Lower leg skin (tissue), 4 donors: Measurements from ENCODE around the gene VRK3. TPM values are rescaled to one million over a fixed set of nuclear protein-coding genes. Genes with fewer than 3 reads are reported as not detected.
A peak's percentile ranks its signal among the peaks of the same experiment; 100 is the strongest.
"Not testable (repeated sequence)": the region's sequence is repeated elsewhere in the genome, so short reads cannot be mapped to it uniquely, and the experiment has no call there.

Source experiments
- DNase-seq, 2 donors: peaks; one replicate each; pipeline ENCODE4 v3.0.0-alpha.2; 2019; ENCODE audit warnings: low spot score in 2 of 2
- H3K4me3 ChIP-seq: fragments of 200-600 bp; sonication (generic); 2 replicates; pipeline ENCODE4 v1.5.1; 2017; ENCODE audit warnings: mild to moderate bottlenecking, low read depth; ENCODE audit not compliant: poor library complexity, severe bottlenecking
- POLR2A ChIP-seq, 2 donors: fragments of 450-650 bp; IDR thresholded peaks; one replicate each; pipeline ENCODE4 v1.6.1; 2016 to 2017; ENCODE audit warnings: antibody characterized with exemption in 2 of 2, mild to moderate bottlenecking in 1 of 2, moderate library complexity in 1 of 2
- WGBS, 2 donors: methylation state at CpG; one replicate each; pipeline ENCODE4 v1.1.5; 2018; 5-methylcytosine and 5-hydroxymethylcytosine counted together
- intact Hi-C: fragments of 100-400 bp; cut with DNase I; formaldehyde crosslinking; loops from one replicate; pipeline ENCODE4 v1.15.0; 2023; ENCODE audit warnings: low total_unique reads
- total RNA-seq, 4 donors: library from RNA; depleted of rRNA; stranded (reverse); fragments of >200 nt; gene quantifications; one replicate each; pipeline ENCODE4 v1.1.0, GENCODE V29; 2016
- TF ChIP-seq, protein P1 (sequence below), 3 donors: fragments of 450-650 bp; IDR thresholded peaks; one replicate each; pipeline ENCODE4 v1.5.1; 2016; ENCODE audit warnings: antibody characterized with exemption in 3 of 3, mild to moderate bottlenecking in 3 of 3, moderate library complexity in 2 of 3

VRK3 gene
- total RNA-seq, 4 donors from 2014 or later, result 16.6 to 56.4 (median 29.7) TPM

DNA sequence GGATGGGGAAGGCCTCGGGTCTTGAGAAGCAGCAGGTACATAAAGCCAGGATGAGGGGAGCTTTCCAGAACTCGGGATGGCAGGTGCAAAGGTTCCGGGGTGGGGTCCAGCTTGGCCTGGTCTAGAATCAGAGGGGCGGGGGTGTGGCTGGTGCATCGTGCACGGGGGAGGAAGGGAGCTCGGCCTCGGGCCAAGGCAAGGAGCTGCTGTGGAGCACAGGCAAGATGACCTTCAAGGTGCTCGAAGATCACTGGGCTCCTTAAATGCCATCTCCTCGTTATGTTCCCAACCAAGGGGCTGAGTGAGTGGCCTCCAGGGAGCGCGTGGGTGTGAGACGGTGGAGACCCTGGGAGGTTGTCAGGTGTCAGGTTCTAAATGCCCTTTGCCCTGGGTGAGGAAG lies 48.1 kb downstream of the VRK3 start:
- no peak for DNase-seq
- TF ChIP-seq, protein P1, sequence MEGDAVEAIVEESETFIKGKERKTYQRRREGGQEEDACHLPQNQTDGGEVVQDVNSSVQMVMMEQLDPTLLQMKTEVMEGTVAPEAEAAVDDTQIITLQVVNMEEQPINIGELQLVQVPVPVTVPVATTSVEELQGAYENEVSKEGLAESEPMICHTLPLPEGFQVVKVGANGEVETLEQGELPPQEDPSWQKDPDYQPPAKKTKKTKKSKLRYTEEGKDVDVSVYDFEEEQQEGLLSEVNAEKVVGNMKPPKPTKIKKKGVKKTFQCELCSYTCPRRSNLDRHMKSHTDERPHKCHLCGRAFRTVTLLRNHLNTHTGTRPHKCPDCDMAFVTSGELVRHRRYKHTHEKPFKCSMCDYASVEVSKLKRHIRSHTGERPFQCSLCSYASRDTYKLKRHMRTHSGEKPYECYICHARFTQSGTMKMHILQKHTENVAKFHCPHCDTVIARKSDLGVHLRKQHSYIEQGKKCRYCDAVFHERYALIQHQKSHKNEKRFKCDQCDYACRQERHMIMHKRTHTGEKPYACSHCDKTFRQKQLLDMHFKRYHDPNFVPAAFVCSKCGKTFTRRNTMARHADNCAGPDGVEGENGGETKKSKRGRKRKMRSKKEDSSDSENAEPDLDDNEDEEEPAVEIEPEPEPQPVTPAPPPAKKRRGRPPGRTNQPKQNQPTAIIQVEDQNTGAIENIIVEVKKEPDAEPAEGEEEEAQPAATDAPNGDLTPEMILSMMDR (IDR thresholded peaks at IDR 0.05), result no peak
- no peak for TF ChIP-seq POLR2A (IDR thresholded peaks at IDR 0.05)
- 88 to 91% methylated on average over 13 of the region's 13 CpGs for WGBS, 2 donors
- H3K4me3 ChIP-seq, result no peak overlapping the region
- intact Hi-C loops, result no loop called here

DNA sequence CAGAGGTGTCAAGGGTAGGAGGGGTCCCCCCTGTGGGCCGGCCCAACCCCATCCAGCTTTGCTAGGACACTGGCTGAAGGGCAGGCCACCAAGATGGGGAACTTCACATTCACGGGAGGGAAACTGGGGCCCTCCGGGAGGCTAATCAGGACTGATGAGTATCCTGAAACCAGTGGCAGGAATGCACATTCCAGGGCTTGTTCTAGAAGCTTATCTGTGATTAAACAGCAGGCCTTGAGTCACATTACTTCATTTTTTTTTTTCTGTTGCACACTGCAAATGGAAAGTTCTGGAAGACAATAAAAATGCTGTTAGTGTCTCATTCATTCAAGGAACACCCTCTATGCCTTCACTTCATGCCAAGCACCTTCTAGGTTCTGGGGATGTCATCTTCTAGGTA lies 48.7 kb downstream of the VRK3 start:
- no peak for TF ChIP-seq POLR2A (IDR thresholded peaks at IDR 0.05)
- TF ChIP-seq, protein P1 (IDR thresholded peaks at IDR 0.05), result no peak
- DNase-seq, result no peak
- no peak overlapping the region for H3K4me3 ChIP-seq
- intact Hi-C loops, result no loop called here
- WGBS, 2 donors, result 75 to 90% methylated on average over 3 of the region's 3 CpGs

DNA sequence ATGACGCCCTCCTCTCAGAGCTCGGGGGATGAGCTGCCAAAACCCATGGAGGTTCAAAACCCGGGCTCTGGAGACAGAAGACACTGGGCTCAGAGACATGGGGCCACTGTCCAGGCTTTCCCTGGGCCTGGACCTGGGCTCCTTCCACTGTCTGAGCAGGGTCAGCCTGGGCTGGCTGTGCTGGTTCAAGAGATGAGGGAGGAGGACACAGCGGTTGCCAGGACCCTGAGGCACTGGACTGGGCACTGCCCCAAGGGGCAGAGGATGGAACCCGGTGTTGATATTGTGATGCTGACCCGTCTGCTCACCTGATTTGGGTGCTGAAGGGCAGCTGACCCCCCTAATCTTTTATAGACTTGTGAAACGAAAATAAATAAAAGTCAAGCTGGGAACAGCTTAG lies 50.1 kb downstream of the VRK3 start:
- DNase-seq, result no peak
- 69 to 86% methylated on average over 6 to 7 of the region's 7 CpGs for WGBS, 2 donors
- intact Hi-C loops, result no loop called here
- no peak overlapping the region for H3K4me3 ChIP-seq
- TF ChIP-seq POLR2A (IDR thresholded peaks at IDR 0.05), result no peak
- TF ChIP-seq, protein P1 (IDR thresholded peaks at IDR 0.05), result no peak

DNA sequence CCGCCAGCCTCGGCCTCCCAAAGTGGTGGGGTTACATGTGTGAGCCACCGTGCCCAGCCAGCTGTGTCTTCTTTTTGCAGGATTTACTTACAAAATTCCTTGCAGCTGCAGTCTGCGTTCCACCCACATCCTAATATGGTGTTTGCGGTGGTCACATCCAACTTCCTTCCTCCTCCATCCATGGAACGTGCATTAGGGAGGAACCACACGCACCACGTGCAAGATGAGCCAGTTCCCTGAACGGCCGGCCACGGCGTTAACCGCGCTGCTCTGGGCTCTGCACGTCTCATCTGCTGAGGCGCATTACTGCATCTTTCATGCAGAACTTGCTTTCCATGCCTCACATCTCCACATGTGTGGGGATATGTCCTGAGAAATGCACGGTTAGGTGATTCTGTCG lies 51.2 kb downstream of the VRK3 start:
- H3K4me3 ChIP-seq, result no peak overlapping the region
- 86 to 88% methylated on average over 18 of the region's 18 CpGs for WGBS, 2 donors

DNA sequence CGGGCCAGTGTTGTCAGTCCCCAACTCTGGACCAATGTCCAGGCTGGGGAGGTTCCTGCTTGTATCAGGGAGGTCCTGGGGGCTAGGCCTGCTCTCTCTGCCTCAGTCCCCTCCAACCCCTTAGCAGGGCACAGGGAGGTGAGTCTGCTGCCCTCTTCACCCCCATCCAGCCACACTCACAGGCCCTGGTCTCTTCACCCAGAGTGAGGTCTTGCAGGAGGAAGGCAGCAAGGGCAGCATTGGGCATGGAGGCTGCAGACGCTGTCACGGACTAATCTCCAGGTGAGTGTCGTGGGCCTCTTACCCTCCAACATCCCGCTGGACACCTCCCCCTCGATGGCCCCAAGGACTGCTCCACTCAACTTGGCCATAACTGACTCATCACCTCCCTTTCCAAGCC lies 52.3 kb downstream of the VRK3 start:
- H3K4me3 ChIP-seq, result no peak overlapping the region
- DNase-seq, result no peak
- intact Hi-C loops, result no loop called here
- TF ChIP-seq, protein P1 (IDR thresholded peaks at IDR 0.05), result no peak
- no peak for TF ChIP-seq POLR2A (IDR thresholded peaks at IDR 0.05)
- WGBS, 2 donors, result 86% methylated on average over 6 of the region's 6 CpGs

More for the DNA sequence above, 51.2 kb downstream of the VRK3 start:
- TF ChIP-seq, protein P1 (IDR thresholded peaks at IDR 0.05), result no peak
- no peak for TF ChIP-seq POLR2A (IDR thresholded peaks at IDR 0.05)
- intact Hi-C loops, result no loop called here
- peak in 1 of 2 donors; percentile 43 for DNase-seq

DNA sequence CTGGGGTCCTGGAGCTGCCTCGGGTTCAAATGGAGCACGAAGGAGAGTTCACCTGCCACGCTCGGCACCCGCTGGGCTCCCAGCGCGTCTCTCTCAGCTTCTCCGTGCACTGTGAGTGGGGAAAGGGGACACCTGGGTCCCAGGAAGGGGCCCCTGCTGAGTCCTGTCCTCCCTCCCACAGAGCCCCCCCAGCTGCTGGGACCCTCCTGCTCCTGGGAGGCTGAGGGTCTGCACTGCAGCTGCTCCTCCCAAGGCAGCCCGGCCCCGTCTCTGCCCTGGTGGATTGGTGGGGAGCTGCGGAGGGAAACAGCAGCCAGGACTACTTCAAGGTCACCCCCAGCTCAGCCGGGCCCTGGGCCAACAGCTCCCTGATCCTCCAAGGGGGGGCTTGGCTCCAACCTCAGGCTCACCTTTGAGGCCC lies 53.2 kb downstream of the VRK3 start:
- no peak overlapping the region for H3K4me3 ChIP-seq
- intact Hi-C loops, result no loop called here
- no peak for DNase-seq
- no peak for TF ChIP-seq POLR2A (IDR thresholded peaks at IDR 0.05)
- WGBS, 2 donors, result 73 to 78% methylated on average over 7 to 12 of the region's 12 CpGs

DNA sequence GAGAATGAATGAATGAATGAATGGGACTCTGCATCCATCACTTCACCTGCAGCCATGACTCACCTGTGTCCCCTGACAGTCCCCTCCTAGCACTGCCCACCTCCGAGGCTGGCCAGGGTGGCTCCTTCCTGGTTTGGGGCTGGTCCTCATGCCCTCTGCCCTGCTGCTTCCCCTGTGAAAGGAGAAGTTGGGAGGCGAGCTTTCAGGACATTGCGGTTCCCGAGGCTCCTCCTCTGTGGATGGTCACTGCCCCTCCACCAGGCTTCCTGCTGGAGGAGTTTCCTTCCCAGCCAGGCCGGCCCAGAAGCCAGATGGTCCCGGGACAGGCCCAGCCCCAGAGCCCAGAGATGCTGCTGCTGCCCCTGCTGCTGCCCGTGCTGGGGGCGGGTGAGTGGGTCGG lies 55.8 kb downstream of the VRK3 start:
- intact Hi-C loops, DNase-seq, H3K4me3 ChIP-seq: not testable (repeated sequence)
- 30 to 39% methylated on average over 2 to 4 of the region's 9 CpGs for WGBS, 2 donors
